Effector CD4-positive, alpha-beta T cell (primary cell): ENCODE data around the gene SLC24A2.

ENCODE experiments used
- DNase-seq: peaks from one replicate; pipeline ENCODE4 v3.0.0-alpha.2; 2020

Gene SLC24A2

DNA sequence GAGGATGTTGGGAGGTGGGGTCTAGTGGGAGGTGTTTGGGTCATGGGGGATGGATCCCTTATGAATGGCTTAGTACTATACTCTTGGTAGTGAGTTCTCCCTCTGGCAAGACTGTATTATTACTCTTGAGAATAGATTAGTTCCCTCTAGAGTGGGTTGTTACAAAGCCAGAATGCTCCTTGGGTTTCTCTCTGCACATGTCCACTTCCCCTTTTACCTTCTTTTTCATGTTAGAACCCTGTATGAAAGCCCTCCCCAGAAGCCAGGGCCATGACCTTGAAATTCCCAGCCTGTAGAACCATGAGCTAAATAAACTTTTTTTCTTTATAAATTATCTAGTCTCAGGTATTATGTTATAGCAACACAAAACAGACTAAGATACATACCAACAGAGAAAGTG is 31.1 kb downstream of the SLC24A2 start:
- DNase-seq, result no peak

DNA sequence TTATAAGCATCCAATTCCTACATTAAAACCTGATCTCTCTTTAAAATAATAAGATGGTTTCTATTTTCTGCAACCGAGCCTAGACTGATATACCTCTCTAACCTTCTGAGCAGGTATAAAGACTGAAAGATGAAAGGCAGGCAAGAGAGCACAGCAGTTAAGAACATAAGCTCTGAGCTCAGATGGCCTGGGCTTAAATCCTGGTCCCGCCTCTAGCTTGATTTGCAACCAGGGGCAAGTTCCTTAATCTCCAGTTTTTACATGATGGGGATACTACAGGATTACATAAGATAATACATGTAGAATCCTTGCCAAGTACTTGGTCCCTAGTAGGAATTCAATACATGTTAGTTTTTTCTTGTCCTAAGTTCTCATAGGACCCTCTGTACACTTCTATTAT is 33.9 kb downstream of the SLC24A2 start:
- DNase-seq, result no peak

DNA sequence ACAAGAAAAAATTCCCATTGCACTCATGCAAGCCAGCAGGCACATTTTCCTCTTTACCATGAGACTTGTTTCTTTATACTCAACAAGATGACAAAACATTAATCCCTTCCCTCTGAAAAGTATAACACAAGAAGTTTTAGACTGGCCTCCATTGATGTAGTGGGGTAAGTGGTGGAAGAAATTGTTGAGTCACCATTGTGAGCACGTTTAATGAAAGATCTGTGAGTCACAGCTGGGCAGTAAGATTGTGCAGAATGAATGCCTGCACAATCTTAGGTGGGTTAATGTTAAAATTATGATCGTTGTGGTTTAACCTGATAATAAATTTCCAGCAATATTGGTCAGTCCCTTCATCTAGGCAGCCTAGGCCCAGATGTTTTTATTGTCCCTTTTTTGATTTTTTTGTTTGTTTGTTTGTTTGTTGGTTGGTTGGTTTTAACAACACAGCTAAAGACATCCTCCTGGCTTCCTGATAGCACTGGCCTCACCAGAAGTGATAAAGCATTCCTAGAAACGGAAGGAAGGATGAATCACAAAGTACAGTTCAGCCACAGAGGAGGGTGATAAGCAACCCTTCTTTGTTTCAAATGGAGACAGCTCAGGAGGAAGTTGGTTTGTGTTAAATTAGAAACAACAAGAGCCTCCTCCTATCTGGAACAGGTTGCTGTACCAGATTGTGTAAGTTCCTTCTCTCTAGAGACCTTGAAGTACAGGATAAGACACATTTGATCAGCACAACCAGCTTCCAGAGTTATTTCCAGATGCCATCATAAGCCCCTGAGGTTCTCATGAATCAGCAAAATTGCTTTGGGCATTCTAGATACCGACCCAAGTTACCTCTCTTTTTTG is 40.3 kb downstream of the SLC24A2 start:
- no peak for DNase-seq

DNA sequence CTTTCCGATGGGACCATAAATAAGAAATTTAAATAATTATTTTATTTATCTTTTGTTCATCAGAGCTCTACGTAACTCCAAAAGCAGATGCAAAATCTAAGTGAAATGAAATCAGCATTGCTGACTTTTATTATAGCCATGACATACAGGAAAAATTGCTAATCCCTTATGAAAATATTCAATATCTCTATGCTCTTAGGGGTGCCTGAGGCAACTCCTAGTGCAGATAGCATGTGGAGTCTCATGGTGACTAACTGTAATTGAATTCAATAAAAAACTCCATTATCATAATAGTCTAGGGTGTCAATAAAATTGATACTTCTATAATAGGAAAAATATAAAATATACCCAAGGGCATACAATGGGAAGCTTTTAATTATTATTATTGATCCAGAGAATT is 42.6 kb downstream of the SLC24A2 start:
- DNase-seq, result no peak

DNA sequence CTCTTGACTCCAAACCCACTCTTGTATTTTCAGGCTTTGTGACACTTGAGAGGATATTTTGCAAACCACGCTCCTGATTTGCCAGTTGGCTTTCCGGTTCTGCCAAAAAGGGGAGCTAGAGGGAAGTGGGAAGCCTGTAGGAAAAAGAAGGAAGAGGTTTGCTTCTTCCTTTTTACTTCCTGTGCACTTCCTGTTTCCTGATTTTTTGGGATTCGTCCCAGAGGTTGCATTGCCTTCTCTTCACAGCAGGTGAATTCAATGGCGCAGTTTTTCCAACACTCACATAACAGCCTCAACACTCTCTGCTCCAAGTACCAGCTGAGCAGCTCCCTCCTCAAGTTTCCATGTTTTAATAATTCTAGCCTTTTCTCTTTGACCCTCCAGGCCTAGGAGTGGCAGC is 47.7 kb downstream of the SLC24A2 start:
- DNase-seq, result no peak
